A673 (cell line): ENCODE measurements around the gene MAST4.

Experiments used
- CTCF ChIP-seq: fragments of 300-800, 200-600 bp; sonication (generic); conservative IDR thresholded peaks from 2 replicates; pipeline ENCODE4 v1.5.1; 2017; ENCODE audit warnings: low read depth, mild to moderate bottlenecking, antibody characterized with exemption, low read length, moderate library complexity, mixed read lengths
- EZH2 ChIP-seq: fragments of 200-600 bp; sonication (generic); IDR thresholded peaks from 2 replicates; pipeline ENCODE4 v1.6.1; 2017; ENCODE audit warnings: borderline replicate concordance, low read depth, mild to moderate bottlenecking, mixed read lengths, antibody characterized with exemption, low read length; ENCODE audit not compliant: poor library complexity, severe bottlenecking

GRCh38 chr5:66553916-66554575 is 42.1 kb upstream of the MAST4 start:
- TF ChIP-seq CTCF (no peak), EZH2 (no peak)
